ENCODE data around the gene AFAP1L2.
"Not testable (repeated sequence)": the region's sequence is repeated elsewhere in the genome, so short reads cannot be mapped to it uniquely, and the experiment has no call there.

Gene AFAP1L2

GRCh38 chr10:114352653-114353298, 51.5 kb downstream of the AFAP1L2 start:
- DNase-seq (ENCODE audit: insufficient read length, low spot score) (no peak), FAIRE-seq (no peak)
- no peak for TF ChIP-seq POLR2A (IDR thresholded peaks at IDR 0.05; ENCODE audit: low read depth, low read length)

GRCh38 chr10:114350751-114351150, 53.6 kb downstream of the AFAP1L2 start:
- DNase-seq (ENCODE audit: insufficient read length, low spot score), result no peak

GRCh38 chr10:114349522-114350215, 54.6 kb downstream of the AFAP1L2 start:
- no peak for TF ChIP-seq POLR2A (IDR thresholded peaks at IDR 0.05; ENCODE audit: low read depth, low read length)
- DNase-seq (ENCODE audit: insufficient read length, low spot score) (no peak), FAIRE-seq (no peak)

More at GRCh38 chr10:114350751-114351150, 53.6 kb downstream of the AFAP1L2 start:
- TF ChIP-seq POLR2A (IDR thresholded peaks at IDR 0.05; ENCODE audit: low read depth, low read length), result no peak
- no peak for FAIRE-seq

GRCh38 chr10:114349071-114349470, 55.2 kb downstream of the AFAP1L2 start:
- DNase-seq (ENCODE audit: insufficient read length, low spot score); FAIRE-seq: not testable (repeated sequence)

- no peak for TF ChIP-seq POLR2A (IDR thresholded peaks at IDR 0.05; ENCODE audit: low read depth, low read length)
- FAIRE-seq (no peak), DNase-seq (ENCODE audit: insufficient read length, low spot score) (no peak)
Measured at GRCh38 chr10:114347791-114348190, 56.5 kb downstream of the AFAP1L2 start.

GRCh38 chr10:114347241-114347640, 57.1 kb downstream of the AFAP1L2 start:
- DNase-seq (ENCODE audit: insufficient read length, low spot score) (no peak), FAIRE-seq (no peak)
- TF ChIP-seq POLR2A (IDR thresholded peaks at IDR 0.05; ENCODE audit: low read depth, low read length), result no peak

GRCh38 chr10:114346176-114347031, 57.9 kb downstream of the AFAP1L2 start:
- FAIRE-seq (no peak), DNase-seq (ENCODE audit: insufficient read length, low spot score) (no peak)
- TF ChIP-seq POLR2A (IDR thresholded peaks at IDR 0.05; ENCODE audit: low read depth, low read length), result no peak

- DNase-seq (ENCODE audit: insufficient read length, low spot score) (no peak), FAIRE-seq (no peak)
- no peak for TF ChIP-seq POLR2A (IDR thresholded peaks at IDR 0.05; ENCODE audit: low read depth, low read length)
Measured at GRCh38 chr10:114345701-114346100, 58.6 kb downstream of the AFAP1L2 start.

GRCh38 chr10:114343623-114344505, 60.4 kb downstream of the AFAP1L2 start:
- FAIRE-seq, result no peak
- no peak for DNase-seq (ENCODE audit: insufficient read length, low spot score)
- no peak for TF ChIP-seq POLR2A (IDR thresholded peaks at IDR 0.05; ENCODE audit: low read depth, low read length)

- TF ChIP-seq POLR2A (IDR thresholded peaks at IDR 0.05; ENCODE audit: low read depth, low read length), result no peak
- FAIRE-seq (no peak), DNase-seq (ENCODE audit: insufficient read length, low spot score) (no peak)
Measured at GRCh38 chr10:114342976-114343375, 61.3 kb downstream of the AFAP1L2 start.

- TF ChIP-seq POLR2A (IDR thresholded peaks at IDR 0.05; ENCODE audit: low read depth, low read length), result no peak
- FAIRE-seq (no peak), DNase-seq (ENCODE audit: insufficient read length, low spot score) (no peak)
Measured at GRCh38 chr10:114340816-114341215, 63.5 kb downstream of the AFAP1L2 start.

GRCh38 chr10:114337510-114338462, 66.5 kb downstream of the AFAP1L2 start:
- DNase-seq (ENCODE audit: insufficient read length, low spot score) (no peak), FAIRE-seq (no peak)
- no peak for TF ChIP-seq POLR2A (IDR thresholded peaks at IDR 0.05; ENCODE audit: low read depth, low read length)
